GM12878 (cell line): ENCODE measurements around the gene UHRF2. TPM values are rescaled to one million over a fixed set of nuclear protein-coding genes. Genes with fewer than 3 reads are reported as not detected.

Source experiments
- ATAC-seq: fragments of 200-7000 bp; cut with Tn5 transposase; 3 replicates; pipeline ENCODE4 v1.9.1; 2020; ENCODE audit warnings: mild to moderate bottlenecking, moderate library complexity
- BruUV-seq: library from RNA; stranded (reverse); fragments of 400-500 nt; replicated peaks from 2 replicates; lab custom pipeline; 2021; lab: Mats Ljungman, UMichigan
- CTCF ChIA-PET: fragments of 300-600 bp; sonication (Branson Sonifier 250); formaldehyde crosslinking; extraction: SDS; loops from one replicate; lab custom pipeline; 2021; ENCODE audit warnings: inconsistent platforms; lab: Yijun Ruan, JAX
- POLR2A ChIA-PET: fragments of 350-600 bp; formaldehyde crosslinking; extraction: SDS; loops from one replicate; lab custom pipeline; 2021; ENCODE audit warnings: inconsistent platforms; lab: Charles Lee
- RAD21 ChIA-PET: fragments of 300-600 bp; sonication (Branson Sonifier 250); formaldehyde crosslinking; loops from one replicate; lab custom pipeline; 2023; ENCODE audit warnings: antibody characterized with exemption; ENCODE audit not compliant: unreplicated experiment; lab: Charles Lee
- SMC1A ChIA-PET: fragments of 300-600 bp; sonication (Branson Sonifier 250); formaldehyde crosslinking; loops from one replicate; lab custom pipeline; 2023; ENCODE audit not compliant: unreplicated experiment, uncharacterized antibody; lab: Charles Lee
- DNase-seq: peaks from one replicate; pipeline ENCODE4 v3.0.0-alpha.2; 2011; ENCODE audit warnings: low read depth, low spot score
- FAIRE-seq: peaks from 3 replicates; lab custom pipeline; 2011; peaks lifted over from hg19 to GRCh38; lab: Jason Lieb, UNC
- H2AFZ ChIP-seq: 2 replicates; pipeline ENCODE4 v1.6.0; 2011; ENCODE audit warnings: low read depth, low read length, control low read depth; ENCODE audit not compliant: control insufficient read depth
- H3K27ac ChIP-seq: 2 replicates; pipeline ENCODE4 v1.5.1; 2011; ENCODE audit warnings: control low read depth; ENCODE audit not compliant: control insufficient read depth, insufficient read depth
- H3K27me3 ChIP-seq, 2 experiments: replicated peaks in 1 of 2; 2 replicates each; pipeline versions ENCODE4 v1.6.0 to v1.6.1; 2011; ENCODE audit warnings: low read length in 1 of 2; ENCODE audit not compliant: control insufficient read depth in 2 of 2, insufficient read depth in 2 of 2
- H3K36me3 ChIP-seq, 2 experiments: 2 replicates each; pipeline ENCODE4 v1.5.1; 2011; ENCODE audit warnings: low read length in 1 of 2; ENCODE audit not compliant: control insufficient read depth in 2 of 2, insufficient read depth in 2 of 2
- H3K4me1 ChIP-seq: 2 replicates; pipeline ENCODE4 v1.6.1; 2011; ENCODE audit warnings: mild to moderate bottlenecking, low read length, moderate library complexity, mixed read lengths; ENCODE audit not compliant: control insufficient read depth, insufficient read depth
- H3K4me2 ChIP-seq: 2 replicates; pipeline ENCODE4 v1.6.0; 2011; ENCODE audit warnings: control low read depth; ENCODE audit not compliant: control insufficient read depth, insufficient read depth
- H3K4me3 ChIP-seq: fragments of 200-600 bp; sonication (generic); 2 replicates; pipeline ENCODE4 v1.5.1; 2016
- H3K79me2 ChIP-seq: 2 replicates; pipeline ENCODE4 v1.6.0; 2011; ENCODE audit warnings: low read length; ENCODE audit not compliant: control insufficient read depth, insufficient read depth
- H3K9ac ChIP-seq: 2 replicates; pipeline ENCODE4 v1.8.0; 2011; ENCODE audit warnings: low read length, control low read depth, mixed read lengths; ENCODE audit not compliant: control insufficient read depth, insufficient read depth
- H3K9me3 ChIP-seq: replicated peaks from 3 replicates; pipeline ENCODE4 v1.5.1; 2011; ENCODE audit warnings: mild to moderate bottlenecking, low read length; ENCODE audit not compliant: control insufficient read depth, insufficient read depth
- H4K20me1 ChIP-seq: 2 replicates; pipeline ENCODE4 v1.6.0; 2011; ENCODE audit not compliant: control insufficient read depth, insufficient read depth
- CBX3 ChIP-seq: fragments of 200-600 bp; sonication (generic); IDR thresholded peaks from 2 replicates; pipeline ENCODE4 v1.6.1; 2016; ENCODE audit warnings: low read depth, borderline replicate concordance
- FOXK2 ChIP-seq: fragments of 450-650 bp; IDR thresholded peaks from 2 replicates; pipeline ENCODE4 v1.6.1; 2017; ENCODE audit warnings: mild to moderate bottlenecking, moderate library complexity
- IRF4 ChIP-seq: IDR thresholded peaks from 2 replicates; pipeline ENCODE4 v1.6.1; 2011; ENCODE audit warnings: low read depth, low read length
- KAT2A ChIP-seq: conservative IDR thresholded peaks from 2 replicates; pipeline ENCODE4 v1.6.1; 2011; ENCODE audit warnings: low read depth, low read length; ENCODE audit not compliant: control insufficient read depth
- MEF2B ChIP-seq: fragments of 450-650 bp; IDR thresholded peaks from 2 replicates; pipeline ENCODE4 v1.6.1; 2018; ENCODE audit warnings: mild to moderate bottlenecking, moderate library complexity; ENCODE audit not compliant: partially characterized antibody, poor library complexity, severe bottlenecking
- MXI1 ChIP-seq: fragments of 150-350 bp; IDR thresholded peaks from 2 replicates; pipeline ENCODE4 v1.6.1; 2011; ENCODE audit warnings: low read depth, mild to moderate bottlenecking, inconsistent platforms, low read length, improper control_type of control experiment
- RAD21 ChIP-seq: IDR thresholded peaks from 2 replicates; pipeline ENCODE4 v1.6.1; 2011; ENCODE audit warnings: mild to moderate bottlenecking, low read depth, low read length, moderate library complexity; ENCODE audit not compliant: insufficient read depth
- RBBP5 ChIP-seq: fragments of 200-600 bp; sonication (generic); conservative IDR thresholded peaks from 2 replicates; pipeline ENCODE4 v1.6.1; 2016
- SUZ12 ChIP-seq: fragments of 200-600 bp; sonication (generic); IDR thresholded peaks from one replicate; pipeline ENCODE4 v1.6.1; 2018; ENCODE audit warnings: antibody characterized with exemption, mild to moderate bottlenecking; ENCODE audit not compliant: unreplicated experiment
- ZNF24 ChIP-seq: fragments of 450-650 bp; IDR thresholded peaks from 2 replicates; pipeline ENCODE4 v1.6.1; 2017; ENCODE audit warnings: antibody characterized with exemption, mild to moderate bottlenecking
- WGBS: methylation state at CpG from one replicate; pipeline ENCODE4 v1.1.6; 2016; ENCODE audit warnings: low lambda C conversion rate; ENCODE audit not compliant: insufficient replicate concordance, insufficient coverage; ENCODE audit errors: missing lambda C conversion rate; 5-methylcytosine and 5-hydroxymethylcytosine counted together
- in situ Hi-C: fragments of 300-500 bp; cut with MboI; formaldehyde crosslinking; loops from 9 replicates; pipeline ENCODE4 v1.14.3; 2018; ENCODE audit warnings: mixed read lengths
- intact Hi-C: fragments of 100-400 bp; cut with micrococcal nuclease; formaldehyde crosslinking; loops from one replicate; pipeline ENCODE4 v1.14.2; 2022; ENCODE audit not compliant: unreplicated experiment
- polyA plus RNA-seq, 11 experiments: library from polyadenylated mRNA; depleted of rRNA in 4 of 11; unstranded in 6 of 11; stranded (reverse) in 5 of 11; fragments of >200 nt; fragmentation: Nextera tagmentation in 4 of 11; fragmentation: Illumina TruSeq in 1 of 11; extraction: Ambion mirVana in 4 of 11; extraction: Trizol in 1 of 11; gene quantifications; 1 replicate in 1 of 11; 2 replicates in 10 of 11; pipeline versions ENCODE4 v1.2.1 to v1.2.3, GENCODE V29; 2011 to 2016; ENCODE audit warnings: inconsistent platforms in 2 of 11, missing spikeins in 2 of 11, low read depth in 1 of 11
- total RNA-seq, 4 experiments: library from RNA; depleted of rRNA in 3 of 4; stranded (reverse); fragments of >200 nt in 3 of 4; fragmentation: Illumina TruSeq in 1 of 4; extraction: Trizol in 1 of 4; gene quantifications; 2 replicates each; pipeline versions ENCODE4 v1.2.1 to v1.2.3, GENCODE V29; 2013 to 2021
- TF ChIP-seq, protein P1 (sequence below): fragments of 450-650 bp; IDR thresholded peaks from 2 replicates; pipeline ENCODE4 v1.6.1; 2017; ENCODE audit warnings: borderline replicate concordance
- TF ChIP-seq, protein P2 (sequence below): IDR thresholded peaks from 2 replicates; pipeline ENCODE4 v1.6.1; 2012; ENCODE audit warnings: improper control_type of control experiment, low read depth, low read length; ENCODE audit not compliant: insufficient replicate concordance
- TF ChIP-seq, protein P3 (sequence below): IDR thresholded peaks from 2 replicates; pipeline ENCODE4 v1.6.1; 2011; ENCODE audit warnings: borderline replicate concordance, low read depth, mild to moderate bottlenecking, moderate library complexity, mixed read lengths, low read length; ENCODE audit not compliant: insufficient read depth; ENCODE audit errors: extremely low read length

UHRF2 gene
- total and polyA plus RNA-seq, 10 of the 15 experiments (the other 5 are each of a cell fraction or from before 2014, with no cell fraction given) = 11.2 to 95.8 (median 43.1) TPM

DNA sequence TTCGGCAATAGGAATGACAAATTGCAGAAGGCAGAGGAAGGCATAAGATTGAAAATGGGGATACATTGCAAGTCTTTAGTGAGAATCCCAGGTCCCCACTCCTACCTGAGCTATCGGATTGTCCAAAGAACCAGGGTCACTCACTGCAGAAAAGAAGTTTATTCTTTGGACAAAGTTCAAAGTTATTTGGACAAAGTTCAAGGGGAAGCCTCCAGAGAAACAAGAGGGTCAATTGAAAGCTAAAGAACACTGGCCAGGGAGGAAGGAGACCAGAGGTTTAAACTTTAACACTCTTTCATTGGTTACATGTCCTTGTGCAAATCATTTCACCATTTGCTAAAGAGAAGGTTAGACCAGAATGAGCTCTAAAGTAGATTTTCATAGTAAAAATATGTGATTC, 5.2 kb upstream of the UHRF2 start:
- Histone ChIP-seq H2AFZ (no peak overlapping the region), H3K4me3 (no peak overlapping the region), H4K20me1 (no peaks in the 10 kb centered on the region), H3K9ac (no peak overlapping the region), H3K4me2 (no peak overlapping the region), H3K27ac (no peak overlapping the region), H3K79me2 (peaks cover 1% of the 10 kb centered on the region; the same call in 1 of the 2 replicates), H3K36me3 (no peaks in the 10 kb centered on the region), H3K9me3 (no peaks in the 10 kb centered on the region), H3K27me3 (no peaks in the 10 kb centered on the region), H3K4me1 (peaks cover 7% of the 10 kb centered on the region; the same call in 1 of the 2 replicates)
- CTCF ChIA-PET = interaction anchor here (1.0 kb wide), 1 partner anchor 52 kb away, joined by 3 read pairs; no protein-coding TSS in a partner anchor
- intact Hi-C loops (no loop called here), in situ Hi-C loops (loop anchor here (5.0 kb wide), 1 partner anchor 45 kb away; no protein-coding TSS in a partner anchor)
- POLR2A ChIA-PET = no interaction called here
- 85% methylated on average over 2 of the region's 2 CpGs for WGBS
- SMC1A ChIA-PET = interaction anchor here (2.9 kb wide), 1 partner anchor 8 kb away, joined by 8 read pairs; no protein-coding TSS in a partner anchor
- RAD21 ChIA-PET = no interaction called here
- ATAC-seq = no peak
- DNase-seq = no peak
- FAIRE-seq = no peak
- no TSS peak for BruUV-seq
- TF ChIP-seq MEF2B (no peak), KAT2A (no peak), FOXK2 (no peak), CBX3 (no peak), RAD21 (no peak), IRF4 (no peak), RBBP5 (no peak), ZNF24 (no peak), SUZ12 (no peak), MXI1 (no peak)
- TF ChIP-seq, protein P1, sequence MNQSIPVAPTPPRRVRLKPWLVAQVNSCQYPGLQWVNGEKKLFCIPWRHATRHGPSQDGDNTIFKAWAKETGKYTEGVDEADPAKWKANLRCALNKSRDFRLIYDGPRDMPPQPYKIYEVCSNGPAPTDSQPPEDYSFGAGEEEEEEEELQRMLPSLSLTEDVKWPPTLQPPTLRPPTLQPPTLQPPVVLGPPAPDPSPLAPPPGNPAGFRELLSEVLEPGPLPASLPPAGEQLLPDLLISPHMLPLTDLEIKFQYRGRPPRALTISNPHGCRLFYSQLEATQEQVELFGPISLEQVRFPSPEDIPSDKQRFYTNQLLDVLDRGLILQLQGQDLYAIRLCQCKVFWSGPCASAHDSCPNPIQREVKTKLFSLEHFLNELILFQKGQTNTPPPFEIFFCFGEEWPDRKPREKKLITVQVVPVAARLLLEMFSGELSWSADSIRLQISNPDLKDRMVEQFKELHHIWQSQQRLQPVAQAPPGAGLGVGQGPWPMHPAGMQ = no peak
- TF ChIP-seq, protein P2, sequence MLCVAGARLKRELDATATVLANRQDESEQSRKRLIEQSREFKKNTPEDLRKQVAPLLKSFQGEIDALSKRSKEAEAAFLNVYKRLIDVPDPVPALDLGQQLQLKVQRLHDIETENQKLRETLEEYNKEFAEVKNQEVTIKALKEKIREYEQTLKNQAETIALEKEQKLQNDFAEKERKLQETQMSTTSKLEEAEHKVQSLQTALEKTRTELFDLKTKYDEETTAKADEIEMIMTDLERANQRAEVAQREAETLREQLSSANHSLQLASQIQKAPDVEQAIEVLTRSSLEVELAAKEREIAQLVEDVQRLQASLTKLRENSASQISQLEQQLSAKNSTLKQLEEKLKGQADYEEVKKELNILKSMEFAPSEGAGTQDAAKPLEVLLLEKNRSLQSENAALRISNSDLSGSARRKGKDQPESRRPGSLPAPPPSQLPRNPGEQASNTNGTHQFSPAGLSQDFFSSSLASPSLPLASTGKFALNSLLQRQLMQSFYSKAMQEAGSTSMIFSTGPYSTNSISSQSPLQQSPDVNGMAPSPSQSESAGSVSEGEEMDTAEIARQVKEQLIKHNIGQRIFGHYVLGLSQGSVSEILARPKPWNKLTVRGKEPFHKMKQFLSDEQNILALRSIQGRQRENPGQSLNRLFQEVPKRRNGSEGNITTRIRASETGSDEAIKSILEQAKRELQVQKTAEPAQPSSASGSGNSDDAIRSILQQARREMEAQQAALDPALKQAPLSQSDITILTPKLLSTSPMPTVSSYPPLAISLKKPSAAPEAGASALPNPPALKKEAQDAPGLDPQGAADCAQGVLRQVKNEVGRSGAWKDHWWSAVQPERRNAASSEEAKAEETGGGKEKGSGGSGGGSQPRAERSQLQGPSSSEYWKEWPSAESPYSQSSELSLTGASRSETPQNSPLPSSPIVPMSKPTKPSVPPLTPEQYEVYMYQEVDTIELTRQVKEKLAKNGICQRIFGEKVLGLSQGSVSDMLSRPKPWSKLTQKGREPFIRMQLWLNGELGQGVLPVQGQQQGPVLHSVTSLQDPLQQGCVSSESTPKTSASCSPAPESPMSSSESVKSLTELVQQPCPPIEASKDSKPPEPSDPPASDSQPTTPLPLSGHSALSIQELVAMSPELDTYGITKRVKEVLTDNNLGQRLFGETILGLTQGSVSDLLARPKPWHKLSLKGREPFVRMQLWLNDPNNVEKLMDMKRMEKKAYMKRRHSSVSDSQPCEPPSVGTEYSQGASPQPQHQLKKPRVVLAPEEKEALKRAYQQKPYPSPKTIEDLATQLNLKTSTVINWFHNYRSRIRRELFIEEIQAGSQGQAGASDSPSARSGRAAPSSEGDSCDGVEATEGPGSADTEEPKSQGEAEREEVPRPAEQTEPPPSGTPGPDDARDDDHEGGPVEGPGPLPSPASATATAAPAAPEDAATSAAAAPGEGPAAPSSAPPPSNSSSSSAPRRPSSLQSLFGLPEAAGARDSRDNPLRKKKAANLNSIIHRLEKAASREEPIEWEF = no peak
- TF ChIP-seq, protein P3, sequence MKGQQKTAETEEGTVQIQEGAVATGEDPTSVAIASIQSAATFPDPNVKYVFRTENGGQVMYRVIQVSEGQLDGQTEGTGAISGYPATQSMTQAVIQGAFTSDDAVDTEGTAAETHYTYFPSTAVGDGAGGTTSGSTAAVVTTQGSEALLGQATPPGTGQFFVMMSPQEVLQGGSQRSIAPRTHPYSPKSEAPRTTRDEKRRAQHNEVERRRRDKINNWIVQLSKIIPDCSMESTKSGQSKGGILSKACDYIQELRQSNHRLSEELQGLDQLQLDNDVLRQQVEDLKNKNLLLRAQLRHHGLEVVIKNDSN = no peak
